ENCODE data around the gene AOPEP. TPM values are rescaled to one million over a fixed set of nuclear protein-coding genes. Genes with fewer than 3 reads are reported as not detected.

The AOPEP gene
- total RNA-seq, 1 experiment from 2014 or later = 15.0 TPM

DNA sequence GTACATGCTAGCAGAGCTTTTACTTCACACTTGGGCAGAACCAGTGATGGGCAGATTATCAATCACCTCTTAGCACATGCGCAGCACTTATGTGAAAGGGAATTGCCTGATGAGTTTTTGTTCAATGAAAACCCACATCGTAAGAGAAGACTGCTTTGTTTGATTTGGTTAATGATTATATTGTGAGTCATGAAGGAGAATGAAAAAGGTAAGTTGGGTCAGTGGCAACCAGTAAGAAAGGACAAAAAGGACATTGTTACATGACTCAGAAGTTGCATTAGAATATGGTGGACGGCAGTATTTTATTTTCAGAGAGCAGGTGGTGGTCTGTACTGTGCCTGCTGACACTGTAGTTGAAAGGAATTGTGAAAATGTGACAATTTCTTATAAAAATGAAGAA is 127.4 kb downstream of the AOPEP start:
- H4K20me1 ChIP-seq (ENCODE audit: control insufficient read depth, insufficient read depth, insufficient read length) = no peaks in the 10 kb centered on the region
- H4K5ac ChIP-seq (ENCODE audit: insufficient read length, low read depth, low read length) = no peak overlapping the region
- Mint-ChIP-seq H3K4me1 (peaks cover 0 to 8% of the 10 kb centered on the region in 2 experiments; a peak in 2 of 4 replicates), H3K9me3 (no peaks in the 10 kb centered on the region), H3K27ac (no peak overlapping the region), H3K27me3 (ENCODE audit: low read depth) (no peaks in the 10 kb centered on the region), H3K36me3 (ENCODE audit: insufficient read depth in 1 of 3, low read depth in 3 of 3) (peaks cover 0 to 8% (median 5%) of the 10 kb centered on the region in 3 experiments; a peak in 3 of 7 replicates), H3K4me3 (no peak overlapping the region)
- no peak overlapping the region for H4K8ac ChIP-seq (replicated peaks; ENCODE audit: insufficient read length, low read depth, low read length)
- no peak overlapping the region for H2BK12ac ChIP-seq (ENCODE audit: insufficient read length, low read depth, low read length)
- H3K27me3 ChIP-seq (ENCODE audit: insufficient read depth, low read length) = no peaks in the 10 kb centered on the region
- H3K4me1 ChIP-seq (ENCODE audit: insufficient read depth, low read length) = no peaks in the 10 kb centered on the region
- H3K27ac ChIP-seq (ENCODE audit: insufficient read length, low read depth, low read length) = no peak overlapping the region
- TF ChIP-seq, protein P1, sequence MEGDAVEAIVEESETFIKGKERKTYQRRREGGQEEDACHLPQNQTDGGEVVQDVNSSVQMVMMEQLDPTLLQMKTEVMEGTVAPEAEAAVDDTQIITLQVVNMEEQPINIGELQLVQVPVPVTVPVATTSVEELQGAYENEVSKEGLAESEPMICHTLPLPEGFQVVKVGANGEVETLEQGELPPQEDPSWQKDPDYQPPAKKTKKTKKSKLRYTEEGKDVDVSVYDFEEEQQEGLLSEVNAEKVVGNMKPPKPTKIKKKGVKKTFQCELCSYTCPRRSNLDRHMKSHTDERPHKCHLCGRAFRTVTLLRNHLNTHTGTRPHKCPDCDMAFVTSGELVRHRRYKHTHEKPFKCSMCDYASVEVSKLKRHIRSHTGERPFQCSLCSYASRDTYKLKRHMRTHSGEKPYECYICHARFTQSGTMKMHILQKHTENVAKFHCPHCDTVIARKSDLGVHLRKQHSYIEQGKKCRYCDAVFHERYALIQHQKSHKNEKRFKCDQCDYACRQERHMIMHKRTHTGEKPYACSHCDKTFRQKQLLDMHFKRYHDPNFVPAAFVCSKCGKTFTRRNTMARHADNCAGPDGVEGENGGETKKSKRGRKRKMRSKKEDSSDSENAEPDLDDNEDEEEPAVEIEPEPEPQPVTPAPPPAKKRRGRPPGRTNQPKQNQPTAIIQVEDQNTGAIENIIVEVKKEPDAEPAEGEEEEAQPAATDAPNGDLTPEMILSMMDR (conservative IDR thresholded peaks at IDR 0.05) = no peak
- H2BK120ac ChIP-seq (ENCODE audit: low read depth, low read length, poor library complexity, severe bottlenecking) = no peak overlapping the region
- no peaks in the 10 kb centered on the region for H3K79me2 ChIP-seq (ENCODE audit: insufficient read depth, low read length)
- no peaks in the 10 kb centered on the region for H3K9me3 ChIP-seq (ENCODE audit: control insufficient read depth, low read depth, low read length)
- no peak overlapping the region for H3K4ac ChIP-seq (ENCODE audit: low read depth, low read length)
- H4K91ac ChIP-seq (ENCODE audit: insufficient read length, low read depth, low read length) = no peak overlapping the region
- H3K4me2 ChIP-seq (ENCODE audit: insufficient read depth, insufficient read length, low read length) = no peak overlapping the region
- WGBS (ENCODE audit: extremely low coverage, insufficient read length, low lambda C conversion rate) = no CpG with 5 or more reads among the region's 3 CpGs
- H2BK15ac ChIP-seq (ENCODE audit: low read depth, low read length) = no peak overlapping the region
- H2BK20ac ChIP-seq (ENCODE audit: low read depth, low read length, poor library complexity, severe bottlenecking) = no peak overlapping the region
- H3K79me1 ChIP-seq (ENCODE audit: insufficient read depth, low read depth, low read length, poor library complexity, severe bottlenecking) = no peaks in the 10 kb centered on the region
- H3T11ph ChIP-seq (ENCODE audit: low read length) = no peak overlapping the region
- H2BK5ac ChIP-seq (ENCODE audit: insufficient read length, low read length) = no peak overlapping the region
- no peak for DNase-seq
- H2AFZ ChIP-seq (ENCODE audit: low read length) = no peak overlapping the region
- H3K23me2 ChIP-seq (ENCODE audit: insufficient read length, low read depth, low read length, poor library complexity, severe bottlenecking) = no peaks in the 10 kb centered on the region
- no peak overlapping the region for H3K14ac ChIP-seq (ENCODE audit: insufficient read depth, low read length)
- H3K9ac ChIP-seq (ENCODE audit: extremely low read depth, insufficient read length, low read length) = no peak overlapping the region
- H2AK5ac ChIP-seq (ENCODE audit: insufficient read length, low read length) = no peak overlapping the region
- H3K56ac ChIP-seq (ENCODE audit: insufficient read length, low read depth, low read length) = no peak overlapping the region
- H3K18ac ChIP-seq (ENCODE audit: insufficient read length, low read depth, low read length) = no peak overlapping the region
- no peak overlapping the region for H3K23ac ChIP-seq (ENCODE audit: insufficient read length, low read depth, low read length)
